HG03108 (cell line): ENCODE measurements around the gene SLC6A19.

Experiments used
- ATAC-seq: cut with Tn5 transposase; IDR thresholded peaks from one replicate; pipeline ENCODE4 v1.9.1; 2021; ENCODE audit warnings: moderate library complexity; ENCODE audit not compliant: unreplicated experiment

Gene SLC6A19

DNA sequence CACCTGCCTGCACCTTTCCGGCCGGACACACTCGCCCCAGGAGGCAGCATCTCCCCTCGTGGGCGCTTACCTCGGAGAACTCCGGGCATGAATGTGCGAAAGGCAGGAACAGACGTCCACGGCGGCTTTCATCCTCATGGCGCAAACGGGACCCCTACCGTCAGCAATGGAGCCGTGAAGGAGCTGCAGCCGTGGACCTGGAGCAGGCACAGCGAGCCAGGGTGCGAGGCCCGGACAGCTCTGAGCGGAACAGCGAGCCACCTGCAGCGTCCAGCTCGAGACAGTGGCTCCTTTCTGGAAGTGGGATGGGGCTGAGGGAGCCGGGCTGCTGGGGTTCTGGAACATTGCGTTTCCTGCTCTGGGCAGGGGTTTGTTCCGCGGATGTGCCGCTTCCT lies 7.8 kb upstream of the SLC6A19 start:
- ATAC-seq = no peak

DNA sequence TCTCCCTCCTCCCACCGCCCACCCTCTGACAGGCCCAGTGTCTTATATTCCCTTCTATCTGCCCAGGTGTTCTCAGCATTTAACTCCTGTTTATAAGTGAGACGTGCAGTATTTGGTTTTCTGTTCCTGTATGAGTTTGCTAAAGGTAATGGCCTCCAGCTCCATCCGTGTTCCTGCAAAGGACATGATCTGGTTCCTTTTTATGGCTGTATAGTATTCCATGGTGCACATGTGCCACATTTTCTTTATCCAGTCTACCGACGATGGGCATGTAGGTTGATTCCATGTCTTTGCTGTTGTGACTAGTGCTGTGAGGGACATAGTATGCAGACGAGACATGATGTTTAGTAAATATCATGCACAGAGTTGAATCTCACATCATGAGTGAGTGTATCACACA lies 7.0 kb upstream of the SLC6A19 start:
- ATAC-seq = no peak

DNA sequence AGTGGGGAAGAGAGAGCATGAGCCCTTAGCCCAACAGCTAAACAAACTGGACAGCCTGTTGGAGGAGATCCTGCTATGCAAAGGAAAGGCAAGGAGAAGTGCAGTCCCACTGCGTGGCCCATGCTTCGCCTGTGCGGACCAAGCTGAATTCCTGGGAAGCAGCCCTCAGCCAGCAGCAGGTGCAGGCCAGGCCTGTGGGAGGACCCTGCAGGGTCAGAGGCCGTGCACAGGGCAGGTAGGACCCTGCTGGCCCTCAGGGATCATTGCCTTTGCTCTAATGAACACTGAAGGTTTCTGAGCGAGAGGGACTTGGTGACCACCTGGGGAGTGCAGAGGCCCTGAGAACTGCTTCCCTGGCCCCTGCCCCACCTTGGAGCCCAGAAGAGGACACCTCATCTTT lies 6.0 kb upstream of the SLC6A19 start:
- ATAC-seq = no peak

DNA sequence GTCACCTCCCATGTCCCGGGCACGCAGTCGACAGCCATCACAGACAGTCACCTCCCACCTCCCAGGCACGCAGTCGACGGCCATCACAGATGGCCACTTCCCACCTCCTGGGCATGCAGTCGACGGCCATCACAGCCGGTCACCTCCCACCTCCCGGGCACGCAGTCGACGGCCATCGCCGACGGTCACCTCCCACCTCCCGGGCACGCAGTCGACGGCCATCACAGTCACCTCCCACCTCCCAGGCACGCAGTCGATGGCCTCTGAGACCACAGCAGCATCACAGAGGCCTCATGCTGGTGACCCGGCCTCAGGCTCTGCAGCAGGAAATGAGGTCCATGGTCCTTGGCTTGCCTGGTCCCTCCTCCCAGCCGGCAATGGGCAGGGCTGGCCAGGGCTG lies 5.5 kb upstream of the SLC6A19 start:
- no peak for ATAC-seq

DNA sequence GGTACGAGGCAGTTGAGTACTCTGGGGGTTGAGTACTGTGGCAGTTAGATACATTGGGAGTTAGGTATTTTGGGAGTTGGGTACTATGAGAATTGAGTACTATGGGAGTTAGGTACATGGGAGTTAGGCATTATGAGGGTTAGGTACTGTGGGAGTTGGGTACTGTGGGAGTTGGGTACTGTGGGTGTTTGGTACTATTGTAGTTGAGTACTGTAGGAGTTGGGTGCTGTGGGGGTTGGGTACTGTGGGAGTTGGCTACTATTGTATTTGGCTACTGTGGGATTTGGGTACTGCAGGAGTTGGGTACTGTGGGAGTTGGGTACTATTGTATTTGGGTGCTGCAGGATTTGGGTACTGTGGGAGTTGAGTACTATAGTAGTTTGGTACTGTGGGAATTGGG lies 4.8 kb upstream of the SLC6A19 start:
- ATAC-seq = no peak

DNA sequence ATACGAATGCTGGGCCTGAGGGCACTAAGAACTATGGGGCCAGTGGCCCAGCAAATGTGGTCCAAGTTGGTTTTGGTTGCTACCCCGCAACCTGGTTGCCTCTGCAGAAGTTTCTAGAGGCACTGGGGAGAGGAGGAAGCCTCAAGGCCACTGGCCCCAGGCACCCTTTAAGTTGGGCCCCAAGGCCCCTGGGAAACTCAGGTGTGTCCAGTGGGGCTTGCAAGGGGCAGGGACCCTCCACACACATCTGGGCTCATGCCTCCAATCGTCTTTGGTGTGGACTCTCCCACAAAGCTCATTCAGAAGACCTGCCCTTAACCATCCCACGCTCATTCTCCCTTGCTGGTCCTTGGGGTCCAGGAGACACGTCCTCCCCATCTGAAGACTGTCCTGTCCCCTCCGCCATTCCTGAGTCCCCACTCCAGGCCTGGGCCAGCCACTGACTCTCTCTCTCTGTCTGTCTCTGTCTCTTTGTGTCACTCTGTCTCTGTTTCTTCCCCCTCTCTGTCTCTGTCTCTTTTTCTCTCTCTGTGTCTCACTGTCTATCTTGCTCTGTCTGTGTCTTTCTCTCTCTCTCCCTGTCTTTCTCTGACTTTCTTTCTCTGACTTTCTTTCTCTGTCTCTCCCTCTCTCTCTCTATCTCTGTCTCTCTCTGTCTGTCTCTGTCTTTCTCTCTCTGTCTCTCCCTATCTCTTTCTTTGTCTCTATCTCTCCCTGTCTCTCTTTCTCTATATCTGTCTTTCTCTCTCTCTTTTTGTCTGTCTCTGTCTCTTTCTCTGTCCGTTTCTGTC lies 3.3 kb upstream of the SLC6A19 start:
- no peak for ATAC-seq

DNA sequence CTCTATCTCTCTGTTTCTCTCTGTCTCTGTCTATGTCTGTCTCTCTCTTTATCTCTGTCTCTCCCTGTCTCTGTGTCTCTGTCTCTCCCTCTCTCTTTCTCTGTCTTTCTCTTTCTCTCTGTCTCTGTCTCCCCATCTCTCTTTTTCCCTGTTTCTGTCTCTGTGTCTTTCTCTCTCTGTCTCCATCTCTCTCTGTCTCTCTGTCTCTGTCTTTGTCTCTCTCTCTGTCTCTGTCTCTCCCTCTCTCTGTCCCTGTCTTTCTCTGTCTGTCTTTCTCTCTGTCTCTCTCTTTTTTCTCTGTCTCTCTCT lies 2.1 kb upstream of the SLC6A19 start:
- ATAC-seq = no peak

DNA sequence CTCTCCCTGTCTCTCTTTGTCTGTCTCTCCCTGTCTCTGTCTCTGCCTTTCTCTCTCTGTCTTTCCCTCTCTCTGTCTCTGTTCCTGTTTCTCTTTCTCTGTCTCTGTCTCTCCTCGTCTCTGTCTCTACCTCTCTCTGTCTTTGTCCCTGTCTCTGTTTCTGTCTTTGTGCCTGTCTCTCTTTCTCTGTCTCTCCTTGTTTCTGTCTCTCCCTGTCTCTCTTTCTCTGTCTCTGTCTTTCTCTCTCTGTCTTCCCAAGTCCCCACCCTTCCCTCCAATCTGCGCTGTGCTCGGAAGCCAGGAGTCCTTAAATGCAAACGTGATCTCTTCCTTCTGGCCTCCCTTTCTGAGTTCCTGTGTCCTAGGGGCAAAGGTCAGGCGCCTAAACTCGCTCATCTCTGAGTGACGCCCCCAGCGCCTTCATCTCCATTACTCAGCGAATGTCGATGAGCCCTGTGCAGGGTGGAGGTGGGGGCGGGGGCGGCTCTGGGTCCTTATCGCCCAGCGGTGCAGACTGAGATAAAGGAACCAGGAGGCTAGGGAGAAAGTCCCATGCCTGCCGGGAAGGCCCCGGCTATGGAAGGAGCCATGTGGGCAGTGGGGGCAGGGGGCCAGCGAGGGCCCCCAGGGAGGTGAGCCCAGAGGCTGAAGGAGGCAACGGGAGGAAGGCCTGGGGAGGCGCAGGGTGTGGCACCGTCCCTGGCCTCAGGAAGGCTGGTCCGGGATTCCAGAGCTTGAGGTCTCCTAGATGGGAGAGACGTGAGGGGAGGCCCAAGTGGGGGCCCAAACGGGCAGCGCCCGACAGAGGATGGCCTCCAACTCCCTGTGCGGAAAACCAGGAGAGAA lies 1.5 kb upstream of the SLC6A19 start:
- ATAC-seq = no peak

DNA sequence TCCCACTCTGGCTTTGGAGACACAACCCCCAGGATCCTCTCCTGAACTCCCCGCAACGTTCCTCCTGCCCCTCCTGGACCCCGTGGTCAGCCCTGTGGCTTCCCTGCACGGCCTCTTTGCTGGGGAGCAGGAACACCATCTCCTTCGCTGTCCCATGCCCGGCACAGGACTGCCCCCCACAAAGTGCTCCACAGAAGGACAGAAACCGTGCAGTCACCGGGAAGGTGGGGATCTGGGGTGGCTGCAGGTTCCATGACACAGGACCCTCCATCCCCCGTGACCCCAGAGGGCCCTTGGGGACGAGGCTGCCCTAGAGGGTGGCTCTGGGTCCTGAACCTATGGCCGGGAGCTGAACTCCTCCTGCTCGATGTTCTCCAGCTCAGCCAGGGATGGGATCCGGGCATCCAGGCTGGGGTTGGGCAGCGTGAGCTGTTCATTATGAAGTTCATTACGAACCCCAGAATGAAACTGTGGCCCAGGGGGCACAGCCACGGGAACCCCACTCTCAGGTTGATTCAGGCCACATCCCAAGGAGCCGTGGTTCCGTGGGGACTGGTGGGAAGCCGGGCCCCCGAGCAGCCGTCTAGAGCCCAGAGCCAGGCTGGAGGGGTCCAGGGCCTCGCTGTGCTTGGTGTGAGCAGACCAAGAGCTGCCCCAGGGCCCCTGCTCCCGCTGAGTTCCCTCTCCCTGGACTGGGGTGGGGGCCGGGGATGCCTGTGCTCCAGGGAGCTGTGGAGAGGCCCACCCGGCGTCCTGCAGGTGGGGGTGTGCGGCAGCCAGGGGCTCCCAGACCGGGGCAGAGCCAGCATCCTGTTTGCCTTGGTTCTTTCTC lies 684 bp upstream of the SLC6A19 start:
- ATAC-seq = no peak

DNA sequence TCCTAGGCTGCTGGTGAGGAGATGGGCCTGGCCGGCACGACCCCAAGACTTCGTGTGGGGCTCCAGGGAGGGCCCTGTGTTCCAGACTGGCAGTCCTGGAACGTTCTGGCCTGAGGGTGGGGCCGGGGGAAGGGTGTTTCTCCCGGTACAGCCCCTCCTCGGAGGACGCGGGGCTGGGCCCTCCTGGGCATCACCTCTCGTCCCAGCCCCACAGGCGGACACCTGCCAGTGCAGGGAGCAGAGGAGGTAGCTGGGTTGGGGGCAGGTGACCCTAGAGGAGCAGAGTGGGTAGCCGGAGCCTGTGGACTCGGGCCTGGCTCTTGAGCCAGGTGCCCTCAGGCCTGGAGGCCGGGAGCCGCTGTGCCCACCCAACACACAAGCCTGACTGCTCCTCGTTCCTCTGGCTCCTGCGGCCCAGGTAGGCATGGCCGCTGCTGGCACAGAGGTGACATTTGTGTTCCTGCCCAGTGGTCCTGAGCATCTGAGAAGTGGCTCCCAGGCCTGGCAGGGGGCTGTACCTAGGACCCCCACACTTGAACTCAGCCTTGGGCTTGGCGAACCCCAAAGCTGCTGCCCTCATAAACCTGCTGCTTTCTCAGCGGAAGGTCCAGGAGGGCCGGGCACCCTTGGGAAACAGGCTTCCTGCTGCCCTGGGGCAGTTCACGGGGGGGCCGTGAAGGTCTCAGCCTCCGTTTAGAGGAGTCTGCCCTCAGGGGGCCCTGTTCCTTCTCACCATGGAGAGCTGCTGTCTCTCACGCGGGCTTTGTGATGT lies 817 bp downstream of the SLC6A19 start:
- no peak for ATAC-seq

DNA sequence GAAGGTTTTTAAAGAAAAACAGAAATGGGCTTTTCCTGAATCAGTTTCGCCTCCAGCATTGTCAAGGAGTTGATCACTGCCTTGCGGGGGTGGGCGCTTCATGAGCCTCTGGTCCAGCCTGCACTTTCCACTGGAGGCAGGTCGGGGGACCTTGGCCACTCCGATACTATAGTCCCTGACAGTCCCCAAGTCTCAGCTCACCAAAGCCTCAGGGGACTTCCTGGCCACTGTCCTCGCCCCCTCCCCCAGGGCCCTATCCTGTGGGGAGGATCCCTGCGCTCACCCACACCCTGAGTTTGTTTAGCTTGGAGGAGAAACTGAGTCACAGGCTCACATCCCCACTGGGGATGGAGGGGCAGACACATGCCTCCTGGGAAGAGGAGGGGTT lies 1.4 kb downstream of the SLC6A19 start:
- ATAC-seq = no peak

DNA sequence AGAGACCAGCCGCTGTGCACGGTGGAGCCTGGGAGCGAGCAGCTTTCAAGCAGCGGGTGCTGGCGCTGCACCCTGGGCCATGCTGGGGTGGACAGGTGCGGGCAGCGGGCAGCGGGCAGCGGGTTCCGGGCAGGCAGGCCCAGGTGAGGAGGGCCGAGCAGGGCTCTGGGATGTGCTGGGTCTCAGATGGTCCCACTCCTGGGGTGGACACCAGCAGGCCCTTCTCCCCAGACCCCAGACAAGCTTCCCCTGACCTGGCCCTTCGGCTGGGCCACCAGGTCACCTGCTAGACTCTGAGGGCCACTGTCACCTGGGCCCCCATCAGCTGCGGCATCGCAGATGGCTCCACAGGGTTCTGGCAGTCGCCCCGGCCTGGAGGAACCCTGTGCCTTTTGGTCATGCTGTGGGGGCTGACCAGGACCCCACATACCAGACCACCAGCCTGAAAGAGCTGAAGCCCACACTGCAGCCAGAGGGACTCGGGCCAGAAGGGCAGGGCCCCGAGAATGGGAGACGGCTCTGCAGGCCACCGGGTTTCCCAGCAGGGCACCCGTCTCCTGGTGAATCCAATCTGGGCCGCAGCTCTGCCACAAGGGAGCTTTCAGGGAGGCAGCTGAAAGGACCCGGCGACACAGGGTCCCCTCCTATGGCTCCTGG lies 2.0 kb downstream of the SLC6A19 start:
- ATAC-seq = no peak

DNA sequence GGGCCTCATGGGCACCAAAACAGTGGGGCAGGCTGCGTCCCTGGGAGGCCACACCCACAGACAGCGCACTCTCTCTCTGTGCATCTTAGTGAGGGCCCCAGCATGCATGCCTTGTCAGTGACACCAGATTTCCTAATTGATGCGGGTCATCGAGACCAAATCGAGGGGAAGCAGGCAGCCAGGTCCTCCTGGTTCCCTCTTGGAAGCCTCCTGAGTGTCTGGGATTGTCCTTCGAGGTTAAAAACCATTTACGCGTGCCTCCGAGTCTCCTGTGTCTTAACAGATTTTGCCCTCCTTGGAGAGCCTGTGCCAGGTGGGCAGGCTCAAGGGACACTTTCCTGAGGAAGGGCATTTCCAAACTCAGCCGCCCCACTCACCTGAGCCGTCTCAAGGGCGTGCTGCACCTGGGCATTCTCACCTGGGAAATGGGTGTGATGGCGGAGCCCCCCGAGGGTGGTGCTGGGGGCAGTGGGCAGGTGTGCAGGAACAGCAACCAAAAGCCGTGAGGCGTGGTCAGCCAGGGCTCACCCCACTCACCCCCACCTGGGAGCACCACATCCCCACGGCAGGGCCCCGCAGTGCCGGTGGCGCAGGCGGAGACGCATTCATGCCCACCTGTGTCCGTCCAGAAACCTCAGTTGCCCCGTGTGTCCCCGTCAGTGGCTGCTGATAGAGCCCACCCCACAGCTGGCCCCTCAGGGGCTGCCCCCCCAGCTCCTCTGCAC lies 2.7 kb downstream of the SLC6A19 start:
- no peak for ATAC-seq

DNA sequence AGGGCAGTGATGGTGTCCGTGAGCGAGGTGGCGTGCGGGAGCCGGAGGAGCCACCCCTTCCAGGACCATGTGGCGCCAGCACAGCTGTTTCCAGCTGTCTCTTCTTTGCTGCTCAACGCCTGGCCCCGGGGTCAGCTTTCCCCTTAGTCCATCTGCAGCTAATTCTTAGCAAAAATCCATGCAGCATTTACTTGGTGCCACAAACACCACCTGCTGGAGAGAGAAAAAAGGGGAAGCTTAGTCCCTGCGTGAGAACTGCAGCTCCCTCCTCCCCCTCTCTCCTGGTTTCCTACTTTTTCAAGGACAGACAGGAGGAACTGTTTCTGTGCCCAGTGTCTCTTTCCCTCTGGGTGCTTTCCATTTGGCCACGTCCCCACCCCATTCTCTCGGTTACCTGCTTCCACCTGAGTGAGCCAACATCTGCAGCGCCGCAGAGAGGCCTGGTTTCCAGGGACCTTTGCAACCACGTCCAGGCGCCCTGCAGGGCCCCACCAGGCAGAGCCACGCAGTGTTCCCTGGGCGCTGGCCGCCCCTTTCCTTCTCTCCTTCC lies 3.4 kb downstream of the SLC6A19 start:
- ATAC-seq = no peak

DNA sequence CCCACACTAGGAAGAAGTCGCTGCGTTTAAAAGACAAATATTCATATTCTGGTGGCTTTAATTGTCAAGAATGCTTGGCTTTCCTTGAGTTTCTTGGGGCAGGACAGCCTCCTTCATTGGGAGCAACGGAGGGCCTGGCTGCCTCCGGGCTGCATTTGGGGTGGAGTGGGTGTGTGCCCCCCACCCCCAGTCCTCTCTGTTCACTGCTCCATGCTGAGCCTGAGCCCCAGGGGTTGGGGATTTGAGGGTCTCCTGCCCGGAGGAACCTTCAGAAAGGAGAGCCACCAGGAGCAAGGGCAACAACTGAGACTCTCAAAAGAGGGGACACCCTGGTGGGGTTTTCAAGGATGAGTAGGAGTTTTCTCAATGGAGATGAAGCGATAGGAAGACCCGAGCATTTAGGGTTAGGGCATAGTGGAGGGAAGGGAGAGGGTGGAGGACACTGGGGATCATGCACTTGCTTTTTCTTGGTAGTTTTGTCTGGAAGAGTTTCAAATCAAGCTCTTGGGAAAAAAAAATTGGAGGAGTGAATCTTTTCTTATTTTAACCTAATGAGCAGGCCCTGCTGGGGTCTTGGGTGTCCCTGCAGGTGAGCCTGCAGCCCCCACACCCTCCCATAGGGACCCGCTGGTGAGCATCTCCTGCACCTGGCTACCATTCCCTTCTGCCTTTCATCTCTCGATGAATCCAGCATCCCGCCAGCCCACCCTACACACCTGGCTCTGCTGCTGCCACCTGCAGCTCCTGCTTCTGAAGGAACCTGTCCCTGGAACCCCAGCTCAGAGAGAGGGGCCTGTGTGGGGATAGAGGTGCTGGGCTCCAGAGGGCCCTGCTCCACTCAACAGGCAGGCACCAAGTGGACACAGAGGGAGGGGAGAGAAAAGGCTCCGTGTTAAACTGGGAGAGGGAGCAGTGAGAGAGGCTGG lies 4.1 kb downstream of the SLC6A19 start:
- ATAC-seq = no peak

DNA sequence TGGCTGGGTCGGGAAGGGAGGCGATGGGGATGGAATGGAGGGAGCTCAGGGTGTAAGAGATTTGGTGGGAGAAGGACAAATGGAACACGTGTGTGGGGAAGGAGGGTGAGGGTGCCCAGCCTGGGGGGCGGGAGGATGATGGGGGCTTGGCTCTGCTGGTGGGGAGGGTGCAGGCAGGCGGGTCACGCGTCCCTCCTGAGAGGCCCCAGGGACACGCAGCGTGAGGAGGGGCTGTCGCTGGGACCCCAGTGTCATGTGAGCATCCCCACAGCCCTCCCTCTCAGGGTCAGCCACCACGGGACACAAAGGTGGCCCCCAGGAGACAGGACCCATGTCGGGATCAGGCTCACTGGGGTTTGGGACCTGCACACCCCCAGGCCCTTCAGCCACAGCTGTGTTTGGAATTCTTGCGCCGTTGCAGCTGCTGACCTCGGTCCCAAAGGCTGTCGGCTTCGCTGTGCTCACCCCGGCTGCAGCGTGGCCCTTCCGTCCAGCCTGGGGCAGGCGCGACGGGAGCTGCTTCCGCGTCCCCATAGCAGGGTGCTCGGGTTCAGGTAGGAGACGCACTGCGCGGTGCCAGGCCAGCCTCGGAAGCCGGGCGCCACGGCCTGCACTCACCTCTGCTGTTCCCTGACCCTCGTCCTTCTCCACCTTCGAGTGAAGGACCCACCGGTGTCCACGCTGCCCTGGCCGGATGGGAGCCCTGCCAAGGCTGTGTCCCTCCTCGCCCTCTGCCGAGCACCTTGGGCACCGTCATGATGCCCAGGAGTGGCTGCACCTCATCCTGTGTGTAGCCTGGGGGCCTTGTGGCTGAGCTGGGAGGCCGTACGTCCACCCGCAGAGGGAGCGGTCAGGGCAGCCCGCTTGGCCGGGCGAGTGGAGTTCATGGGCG lies 5.4 kb downstream of the SLC6A19 start:
- no peak for ATAC-seq

DNA sequence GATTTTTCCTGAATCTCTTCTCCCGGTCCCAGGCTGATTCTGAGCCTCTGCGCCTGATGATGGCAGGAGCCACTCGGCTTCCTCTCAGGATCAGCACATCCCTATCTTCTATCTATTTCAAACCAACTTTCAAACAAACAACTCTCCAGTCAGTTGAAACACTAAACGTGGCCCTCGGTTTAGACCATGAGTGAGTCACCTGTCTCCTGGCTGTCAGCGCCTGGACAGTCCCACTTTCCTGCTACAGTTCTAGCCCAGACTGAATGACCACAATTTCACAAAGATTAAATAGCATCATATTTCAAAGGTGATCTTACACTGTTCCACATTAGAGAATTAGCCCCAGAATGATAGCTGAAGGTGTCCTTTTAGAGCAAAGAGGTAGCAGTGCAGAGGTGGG lies 6.2 kb downstream of the SLC6A19 start:
- ATAC-seq = no peak
